NCI-H524 (cell line): ENCODE results near the gene GTF2IRD1.
"Not testable (repeated sequence)": the region's sequence is repeated elsewhere in the genome, so short reads cannot be mapped to it uniquely, and the experiment has no call there.

ENCODE experiments used
- DNase-seq, 2 experiments: peaks; one replicate each; lab custom pipeline; 2025; lab: John Stamatoyannopoulos, UW

Gene GTF2IRD1

GRCh38 chr7:74604326-74605020 is 150.8 kb downstream of the GTF2IRD1 start:
- DNase-seq: peak in 1 of 2 experiments; percentile 5

GRCh38 chr7:74606101-74606908 is 152.6 kb downstream of the GTF2IRD1 start:
- DNase-seq: peak; percentile 86 to 92

GRCh38 chr7:74606909-74607510 is 153.3 kb downstream of the GTF2IRD1 start:
- DNase-seq: peak in 1 of 2 experiments; percentile 30

- DNase-seq: no peak
Observed at GRCh38 chr7:74612015-74612829, 158.5 kb downstream of the GTF2IRD1 start.

- peak in 1 of 2 experiments; percentile 58 for DNase-seq
Observed at GRCh38 chr7:74615933-74616780, 162.5 kb downstream of the GTF2IRD1 start.

- peak in 1 of 2 experiments; percentile 26 for DNase-seq
Observed at GRCh38 chr7:74617180-74617744, 163.6 kb downstream of the GTF2IRD1 start.

- peak; percentile 30 to 64 for DNase-seq
Observed at GRCh38 chr7:74619235-74619860, 165.6 kb downstream of the GTF2IRD1 start.

- DNase-seq: no peak
Observed at GRCh38 chr7:74622228-74622749, 168.6 kb downstream of the GTF2IRD1 start.

- DNase-seq: no peak
Observed at GRCh38 chr7:74623135-74623534, 169.4 kb downstream of the GTF2IRD1 start.

GRCh38 chr7:74625446-74625845 is 171.7 kb downstream of the GTF2IRD1 start:
- no peak for DNase-seq

GRCh38 chr7:74627661-74628411 is 174.1 kb downstream of the GTF2IRD1 start:
- DNase-seq: peak; percentile 91 to 97

- no peak for DNase-seq
Observed at GRCh38 chr7:74632505-74632904, 178.8 kb downstream of the GTF2IRD1 start.

- no peak for DNase-seq
Observed at GRCh38 chr7:74633451-74633921, 179.8 kb downstream of the GTF2IRD1 start.

- no peak for DNase-seq
Observed at GRCh38 chr7:74637745-74638144, 184.0 kb downstream of the GTF2IRD1 start.

- not testable (repeated sequence) for DNase-seq
Observed at GRCh38 chr7:74650055-74650454, 196.3 kb downstream of the GTF2IRD1 start.

- DNase-seq: not testable (repeated sequence)
Observed at GRCh38 chr7:74650493-74651132, 196.9 kb downstream of the GTF2IRD1 start.

GRCh38 chr7:74651133-74651504 is 197.4 kb downstream of the GTF2IRD1 start:
- not testable (repeated sequence) for DNase-seq
